GM13977 (cell line): ENCODE results near the gene NECTIN4.
"Not testable (repeated sequence)": the region's sequence is repeated elsewhere in the genome, so short reads cannot be mapped to it uniquely, and the experiment has no call there.

Experiments
- DNase-seq: peaks from one replicate; pipeline ENCODE4 v3.0.0; 2012; ENCODE audit warnings: low spot score
- in situ Hi-C: fragments of 300-500 bp; cut with MboI; formaldehyde crosslinking; loops from one replicate; pipeline ENCODE4 v1.12.0; 2022; ENCODE audit warnings: low sequenced_read_pairs, low pct_unique_long_range_greater_than_20kb, mixed read lengths, inconsistent platforms; ENCODE audit not compliant: unreplicated experiment
- TF ChIP-seq, protein P1 (sequence below): IDR thresholded peaks from 2 replicates; pipeline ENCODE4 v1.5.1; 2012; ENCODE audit warnings: mild to moderate bottlenecking, control low read depth; ENCODE audit not compliant: insufficient read depth; ENCODE audit errors: extremely low read depth, missing control alignments

The NECTIN4 gene

DNA sequence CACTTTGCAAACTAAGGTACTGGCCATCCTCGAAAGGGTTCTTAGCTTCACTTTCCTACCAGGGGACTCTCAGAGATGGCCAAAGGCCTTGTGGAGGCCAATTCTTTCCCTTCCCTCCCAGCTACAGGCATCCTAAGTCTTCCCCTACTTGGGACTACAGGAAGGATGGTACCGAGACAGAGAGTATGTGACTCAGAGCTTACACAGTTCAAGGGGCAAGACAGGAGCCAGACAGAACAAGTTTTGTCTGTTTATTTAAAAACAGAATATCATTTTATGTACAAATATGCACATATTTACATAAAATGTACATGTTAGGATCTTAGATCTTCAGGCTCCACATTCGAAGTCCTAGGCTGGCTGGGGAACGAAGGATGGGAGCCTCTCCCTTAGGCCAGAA lies 18.6 kb downstream of the NECTIN4 start:
- TF ChIP-seq, protein P1, sequence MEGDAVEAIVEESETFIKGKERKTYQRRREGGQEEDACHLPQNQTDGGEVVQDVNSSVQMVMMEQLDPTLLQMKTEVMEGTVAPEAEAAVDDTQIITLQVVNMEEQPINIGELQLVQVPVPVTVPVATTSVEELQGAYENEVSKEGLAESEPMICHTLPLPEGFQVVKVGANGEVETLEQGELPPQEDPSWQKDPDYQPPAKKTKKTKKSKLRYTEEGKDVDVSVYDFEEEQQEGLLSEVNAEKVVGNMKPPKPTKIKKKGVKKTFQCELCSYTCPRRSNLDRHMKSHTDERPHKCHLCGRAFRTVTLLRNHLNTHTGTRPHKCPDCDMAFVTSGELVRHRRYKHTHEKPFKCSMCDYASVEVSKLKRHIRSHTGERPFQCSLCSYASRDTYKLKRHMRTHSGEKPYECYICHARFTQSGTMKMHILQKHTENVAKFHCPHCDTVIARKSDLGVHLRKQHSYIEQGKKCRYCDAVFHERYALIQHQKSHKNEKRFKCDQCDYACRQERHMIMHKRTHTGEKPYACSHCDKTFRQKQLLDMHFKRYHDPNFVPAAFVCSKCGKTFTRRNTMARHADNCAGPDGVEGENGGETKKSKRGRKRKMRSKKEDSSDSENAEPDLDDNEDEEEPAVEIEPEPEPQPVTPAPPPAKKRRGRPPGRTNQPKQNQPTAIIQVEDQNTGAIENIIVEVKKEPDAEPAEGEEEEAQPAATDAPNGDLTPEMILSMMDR = no peak
- no peak for DNase-seq
- in situ Hi-C loops = no loop called here

DNA sequence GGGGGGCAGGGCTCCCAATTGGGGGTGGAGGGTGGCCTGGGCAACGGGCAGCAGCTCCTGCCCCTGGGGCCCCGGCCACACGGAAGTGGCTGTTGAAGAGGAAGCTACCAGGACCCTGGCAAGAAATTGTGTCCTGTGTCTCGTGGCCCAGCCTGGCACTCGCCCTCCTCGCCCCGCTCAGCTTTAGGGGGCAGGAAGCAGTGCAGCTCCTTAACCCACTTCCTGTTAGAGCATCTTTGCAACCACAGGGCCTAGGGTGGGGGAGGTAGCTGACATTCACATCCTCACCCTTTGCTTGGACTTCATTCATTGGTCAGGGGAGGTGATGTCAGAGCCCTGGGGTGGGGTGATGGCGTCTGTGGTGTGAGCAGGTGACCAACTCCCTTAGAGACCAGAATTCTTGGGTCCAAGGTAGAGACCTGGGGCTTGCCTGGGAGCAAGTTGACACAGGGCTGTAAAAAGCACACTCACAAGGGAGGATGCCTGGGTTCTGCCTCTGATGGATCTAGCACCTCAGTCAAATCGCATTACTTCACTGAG lies 19.6 kb downstream of the NECTIN4 start, which contains the start of gene ARHGAP30:
Gene ARHGAP30, minus strand, starts transcription at position 161 of the 540 bp plus-strand sequence. CDS start 267 bp downstream, outside the sequence.
- peak; percentile 96 for DNase-seq
- in situ Hi-C loops = no loop called here
- TF ChIP-seq, protein P1 = no peak

DNA sequence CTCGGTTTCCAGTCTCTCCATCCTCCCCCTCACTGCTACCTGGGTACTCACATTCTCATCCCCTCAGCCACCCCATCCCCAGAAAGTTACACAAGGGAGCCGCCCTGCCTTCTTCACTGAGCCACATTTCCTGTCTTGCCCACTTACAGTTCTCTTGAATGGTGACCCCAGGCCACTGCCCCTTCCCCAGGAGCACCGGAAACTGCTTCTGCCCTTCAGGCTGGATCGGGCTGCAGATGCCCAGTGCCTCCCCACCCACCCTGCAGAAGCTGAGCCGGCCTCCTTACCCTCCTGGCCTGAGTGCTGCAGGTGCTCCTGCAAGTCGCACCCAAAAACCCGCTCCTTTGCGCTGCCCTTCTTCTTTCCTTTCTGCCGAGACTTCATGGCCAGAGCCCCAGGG lies 20.1 kb downstream of the NECTIN4 start:
- DNase-seq = no peak
- TF ChIP-seq, protein P1 = no peak
- in situ Hi-C loops = no loop called here

DNA sequence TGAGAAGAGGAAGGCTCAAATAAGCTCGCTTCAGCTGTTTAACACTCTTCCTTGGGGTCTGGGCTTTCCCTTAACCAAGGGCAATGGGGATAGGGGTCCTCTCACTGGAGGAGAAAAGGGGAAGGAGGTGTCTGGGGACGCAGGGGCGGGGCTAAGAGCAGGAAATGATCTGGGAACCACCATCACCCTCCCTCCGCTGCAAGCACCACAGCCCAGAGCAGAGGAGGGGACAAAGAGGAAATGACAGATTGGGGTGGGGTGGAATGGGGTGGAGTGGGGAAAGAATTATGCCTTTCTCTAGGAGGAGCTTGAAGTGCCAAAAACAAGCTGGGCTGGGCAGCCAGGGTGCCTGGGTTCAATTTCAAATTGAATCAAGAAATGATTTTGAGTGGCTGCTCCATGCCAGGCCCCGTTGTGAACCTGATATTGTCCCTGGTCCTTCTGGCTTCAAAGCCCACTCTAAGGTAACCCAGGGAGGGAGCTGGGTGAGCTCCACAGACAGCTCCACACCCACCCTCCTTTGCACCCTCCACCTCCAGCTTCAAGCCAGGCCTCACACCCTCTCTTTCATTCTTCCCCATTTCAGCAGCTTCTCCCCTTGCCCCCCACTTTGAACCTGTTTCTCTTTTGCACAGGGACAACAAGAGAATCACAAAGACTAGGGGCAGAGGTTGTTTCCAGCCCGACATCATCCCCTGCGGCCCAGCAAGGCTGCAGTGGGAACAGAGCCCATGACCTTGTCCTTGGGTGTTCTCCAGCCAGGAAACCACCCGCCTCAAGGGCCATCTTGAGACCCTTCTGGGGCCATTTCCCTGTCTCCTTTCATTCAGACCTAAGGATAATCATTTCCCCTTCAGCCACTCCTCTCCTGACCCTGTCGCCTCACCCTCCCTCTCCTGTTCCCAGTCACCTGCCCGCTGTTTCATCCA lies 20.8 kb downstream of the NECTIN4 start:
- in situ Hi-C loops = no loop called here
- TF ChIP-seq, protein P1 = no peak
- peak; percentile 84 for DNase-seq

DNA sequence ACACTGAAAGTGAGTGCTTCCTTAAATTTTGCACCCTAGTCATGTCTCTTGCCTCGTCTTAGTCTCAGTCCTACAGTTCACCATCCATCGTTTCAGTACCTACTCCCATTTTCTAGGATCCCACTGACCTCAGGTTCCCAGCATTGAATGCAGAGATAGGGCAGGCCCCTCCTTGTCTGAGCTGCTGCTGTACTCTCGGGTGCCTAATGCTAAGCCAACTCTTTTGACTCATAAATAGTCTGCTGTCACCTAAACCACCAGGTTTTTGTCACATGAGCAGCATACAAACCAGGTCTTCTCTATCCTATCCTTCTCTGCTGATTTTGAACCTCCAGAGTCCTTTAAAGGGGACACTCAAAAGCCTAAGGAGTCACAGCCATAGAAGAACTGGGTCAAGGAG lies 22.7 kb downstream of the NECTIN4 start:
- no peak for DNase-seq
- in situ Hi-C loops = no loop called here
- TF ChIP-seq, protein P1 = no peak

DNA sequence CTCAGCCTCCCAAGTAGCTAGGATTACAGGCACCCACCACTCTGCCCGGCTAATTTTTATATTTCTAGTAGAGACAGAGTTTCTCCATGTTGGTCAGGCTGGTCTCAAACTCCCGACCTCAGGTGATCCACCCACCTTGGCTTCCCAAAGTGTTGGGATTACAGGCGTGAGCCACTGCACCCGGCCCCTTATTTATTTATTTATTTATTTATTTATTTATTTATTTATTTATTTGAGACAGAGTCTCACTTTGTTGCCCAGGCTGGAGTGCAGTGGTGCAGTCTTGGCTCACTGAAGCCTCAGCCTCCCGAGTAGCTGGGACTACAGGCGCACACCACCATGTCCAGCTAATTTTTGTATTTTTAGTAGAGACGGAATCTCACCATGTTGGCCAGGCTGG lies 23.7 kb downstream of the NECTIN4 start:
- DNase-seq, in situ Hi-C loops: not testable (repeated sequence)

DNA sequence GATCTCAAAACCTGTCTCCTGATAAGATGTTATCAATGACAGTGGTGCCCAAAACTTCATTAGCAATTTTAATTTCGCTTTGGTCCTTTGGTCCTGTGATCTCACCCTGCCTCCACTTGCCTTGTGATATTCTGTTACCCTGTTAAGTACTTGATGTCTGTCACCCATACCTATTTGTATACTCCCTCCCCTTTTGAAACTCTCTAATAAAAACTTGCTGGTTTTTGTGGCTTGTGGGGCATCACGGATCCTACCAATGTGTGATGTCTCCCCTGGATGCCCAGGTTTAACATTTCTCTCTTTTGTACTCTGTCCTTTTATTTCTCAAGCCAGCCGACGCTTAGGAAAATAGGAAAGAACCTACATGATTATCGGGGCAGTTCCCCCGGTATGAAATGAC lies 25.4 kb downstream of the NECTIN4 start:
- in situ Hi-C loops = not testable (repeated sequence)

More for the DNA sequence above, 25.4 kb downstream of the NECTIN4 start:
- not testable (repeated sequence) for DNase-seq
